GM12878 (cell line): ENCODE data around the gene CSRP3. TPM values are rescaled to one million over a fixed set of nuclear protein-coding genes. Genes with fewer than 3 reads are reported as not detected.

ENCODE experiments used
- ATAC-seq: fragments of 200-7000 bp; cut with Tn5 transposase; 3 replicates; pipeline ENCODE4 v1.9.1; 2020; ENCODE audit warnings: mild to moderate bottlenecking, moderate library complexity
- BruUV-seq: library from RNA; stranded (reverse); fragments of 400-500 nt; replicated peaks from 2 replicates; lab custom pipeline; 2021; lab: Mats Ljungman, UMichigan
- CTCF ChIA-PET: fragments of 300-600 bp; sonication (Branson Sonifier 250); formaldehyde crosslinking; extraction: SDS; loops from one replicate; lab custom pipeline; 2021; ENCODE audit warnings: inconsistent platforms; lab: Yijun Ruan, JAX
- POLR2A ChIA-PET: fragments of 350-600 bp; formaldehyde crosslinking; extraction: SDS; loops from one replicate; lab custom pipeline; 2021; ENCODE audit warnings: inconsistent platforms; lab: Charles Lee
- RAD21 ChIA-PET: fragments of 300-600 bp; sonication (Branson Sonifier 250); formaldehyde crosslinking; loops from one replicate; lab custom pipeline; 2023; ENCODE audit warnings: antibody characterized with exemption; ENCODE audit not compliant: unreplicated experiment; lab: Charles Lee
- SMC1A ChIA-PET: fragments of 300-600 bp; sonication (Branson Sonifier 250); formaldehyde crosslinking; loops from one replicate; lab custom pipeline; 2023; ENCODE audit not compliant: unreplicated experiment, uncharacterized antibody; lab: Charles Lee
- DNase-seq: peaks from one replicate; pipeline ENCODE4 v3.0.0-alpha.2; 2011; ENCODE audit warnings: low read depth, low spot score
- FAIRE-seq: peaks from 3 replicates; lab custom pipeline; 2011; peaks lifted over from hg19 to GRCh38; lab: Jason Lieb, UNC
- H2AFZ ChIP-seq: 2 replicates; pipeline ENCODE4 v1.6.0; 2011; ENCODE audit warnings: low read depth, low read length, control low read depth; ENCODE audit not compliant: control insufficient read depth
- H3K27ac ChIP-seq: 2 replicates; pipeline ENCODE4 v1.5.1; 2011; ENCODE audit warnings: control low read depth; ENCODE audit not compliant: control insufficient read depth, insufficient read depth
- H3K27me3 ChIP-seq, 2 experiments: replicated peaks in 1 of 2; 2 replicates each; pipeline versions ENCODE4 v1.6.0 to v1.6.1; 2011; ENCODE audit warnings: low read length in 1 of 2; ENCODE audit not compliant: control insufficient read depth in 2 of 2, insufficient read depth in 2 of 2
- H3K36me3 ChIP-seq, 2 experiments: 2 replicates each; pipeline ENCODE4 v1.5.1; 2011; ENCODE audit warnings: low read length in 1 of 2; ENCODE audit not compliant: control insufficient read depth in 2 of 2, insufficient read depth in 2 of 2
- H3K4me1 ChIP-seq: 2 replicates; pipeline ENCODE4 v1.6.1; 2011; ENCODE audit warnings: mild to moderate bottlenecking, low read length, moderate library complexity, mixed read lengths; ENCODE audit not compliant: control insufficient read depth, insufficient read depth
- H3K4me2 ChIP-seq: 2 replicates; pipeline ENCODE4 v1.6.0; 2011; ENCODE audit warnings: control low read depth; ENCODE audit not compliant: control insufficient read depth, insufficient read depth
- H3K4me3 ChIP-seq: fragments of 200-600 bp; sonication (generic); 2 replicates; pipeline ENCODE4 v1.5.1; 2016
- H3K79me2 ChIP-seq: 2 replicates; pipeline ENCODE4 v1.6.0; 2011; ENCODE audit warnings: low read length; ENCODE audit not compliant: control insufficient read depth, insufficient read depth
- H3K9ac ChIP-seq: 2 replicates; pipeline ENCODE4 v1.8.0; 2011; ENCODE audit warnings: low read length, control low read depth, mixed read lengths; ENCODE audit not compliant: control insufficient read depth, insufficient read depth
- H3K9me3 ChIP-seq: replicated peaks from 3 replicates; pipeline ENCODE4 v1.5.1; 2011; ENCODE audit warnings: mild to moderate bottlenecking, low read length; ENCODE audit not compliant: control insufficient read depth, insufficient read depth
- H4K20me1 ChIP-seq: 2 replicates; pipeline ENCODE4 v1.6.0; 2011; ENCODE audit not compliant: control insufficient read depth, insufficient read depth
- BCLAF1 ChIP-seq: fragments of 450-650 bp; IDR thresholded peaks from 2 replicates; pipeline ENCODE4 v1.6.1; 2017; ENCODE audit warnings: antibody characterized with exemption, mild to moderate bottlenecking, moderate library complexity
- CBFB ChIP-seq: IDR thresholded peaks from 2 replicates; pipeline ENCODE4 v1.6.1; 2016; ENCODE audit warnings: antibody characterized with exemption, low read depth
- CBX3 ChIP-seq: fragments of 200-600 bp; sonication (generic); IDR thresholded peaks from 2 replicates; pipeline ENCODE4 v1.6.1; 2016; ENCODE audit warnings: low read depth, borderline replicate concordance
- HDAC2 ChIP-seq: fragments of 200-600 bp; sonication (generic); IDR thresholded peaks from 2 replicates; pipeline ENCODE4 v1.6.1; 2017
- IRF4 ChIP-seq: IDR thresholded peaks from 2 replicates; pipeline ENCODE4 v1.6.1; 2011; ENCODE audit warnings: low read depth, low read length
- KAT2A ChIP-seq: conservative IDR thresholded peaks from 2 replicates; pipeline ENCODE4 v1.6.1; 2011; ENCODE audit warnings: low read depth, low read length; ENCODE audit not compliant: control insufficient read depth
- MYC ChIP-seq: IDR thresholded peaks from 2 replicates; pipeline ENCODE4 v1.6.1; 2011; ENCODE audit warnings: mild to moderate bottlenecking, low read length, moderate library complexity, inconsistent platforms; ENCODE audit not compliant: insufficient read depth, insufficient replicate concordance, insufficient read length, severe bottlenecking
- RBBP5 ChIP-seq: fragments of 200-600 bp; sonication (generic); conservative IDR thresholded peaks from 2 replicates; pipeline ENCODE4 v1.6.1; 2016
- TAF1 ChIP-seq: IDR thresholded peaks from 2 replicates; pipeline ENCODE4 v1.6.1; 2011; ENCODE audit warnings: mild to moderate bottlenecking, low read depth, low read length, borderline replicate concordance
- YBX1 ChIP-seq: fragments of 450-650 bp; IDR thresholded peaks from 2 replicates; pipeline ENCODE4 v1.6.1; 2016; ENCODE audit warnings: antibody characterized with exemption
- WGBS: methylation state at CpG from one replicate; pipeline ENCODE4 v1.1.6; 2016; ENCODE audit warnings: low lambda C conversion rate; ENCODE audit not compliant: insufficient replicate concordance, insufficient coverage; ENCODE audit errors: missing lambda C conversion rate; 5-methylcytosine and 5-hydroxymethylcytosine counted together
- in situ Hi-C: fragments of 300-500 bp; cut with MboI; formaldehyde crosslinking; loops from 9 replicates; pipeline ENCODE4 v1.14.3; 2018; ENCODE audit warnings: mixed read lengths
- intact Hi-C: fragments of 100-400 bp; cut with micrococcal nuclease; formaldehyde crosslinking; loops from one replicate; pipeline ENCODE4 v1.14.2; 2022; ENCODE audit not compliant: unreplicated experiment
- polyA plus RNA-seq, 11 experiments: library from polyadenylated mRNA; depleted of rRNA in 4 of 11; unstranded in 6 of 11; stranded (reverse) in 5 of 11; fragments of >200 nt; fragmentation: Nextera tagmentation in 4 of 11; fragmentation: Illumina TruSeq in 1 of 11; extraction: Ambion mirVana in 4 of 11; extraction: Trizol in 1 of 11; gene quantifications; 1 replicate in 1 of 11; 2 replicates in 10 of 11; pipeline versions ENCODE4 v1.2.1 to v1.2.3, GENCODE V29; 2011 to 2016; ENCODE audit warnings: inconsistent platforms in 2 of 11, missing spikeins in 2 of 11, low read depth in 1 of 11
- total RNA-seq, 4 experiments: library from RNA; depleted of rRNA in 3 of 4; stranded (reverse); fragments of >200 nt in 3 of 4; fragmentation: Illumina TruSeq in 1 of 4; extraction: Trizol in 1 of 4; gene quantifications; 2 replicates each; pipeline versions ENCODE4 v1.2.1 to v1.2.3, GENCODE V29; 2013 to 2021
- TF ChIP-seq, protein P1 (sequence below): IDR thresholded peaks from 2 replicates; pipeline ENCODE4 v1.6.1; 2012; ENCODE audit warnings: low read depth, low read length, improper control_type of control experiment
- TF ChIP-seq, protein P2 (sequence below): fragments of 450-650 bp; formaldehyde crosslinking; IDR thresholded peaks from 2 replicates; pipeline ENCODE4 v1.5.0; 2022; ENCODE audit warnings: mild to moderate bottlenecking, missing genetic modification characterization
- TF ChIP-seq, protein P3 (sequence below): IDR thresholded peaks from 2 replicates; pipeline ENCODE4 v1.6.1; 2012; ENCODE audit warnings: low read depth, low read length, improper control_type of control experiment

The CSRP3 gene
- total and polyA plus RNA-seq, 10 of the 15 experiments (the other 5 are each of a cell fraction or from before 2014, with no cell fraction given): not detected

DNA sequence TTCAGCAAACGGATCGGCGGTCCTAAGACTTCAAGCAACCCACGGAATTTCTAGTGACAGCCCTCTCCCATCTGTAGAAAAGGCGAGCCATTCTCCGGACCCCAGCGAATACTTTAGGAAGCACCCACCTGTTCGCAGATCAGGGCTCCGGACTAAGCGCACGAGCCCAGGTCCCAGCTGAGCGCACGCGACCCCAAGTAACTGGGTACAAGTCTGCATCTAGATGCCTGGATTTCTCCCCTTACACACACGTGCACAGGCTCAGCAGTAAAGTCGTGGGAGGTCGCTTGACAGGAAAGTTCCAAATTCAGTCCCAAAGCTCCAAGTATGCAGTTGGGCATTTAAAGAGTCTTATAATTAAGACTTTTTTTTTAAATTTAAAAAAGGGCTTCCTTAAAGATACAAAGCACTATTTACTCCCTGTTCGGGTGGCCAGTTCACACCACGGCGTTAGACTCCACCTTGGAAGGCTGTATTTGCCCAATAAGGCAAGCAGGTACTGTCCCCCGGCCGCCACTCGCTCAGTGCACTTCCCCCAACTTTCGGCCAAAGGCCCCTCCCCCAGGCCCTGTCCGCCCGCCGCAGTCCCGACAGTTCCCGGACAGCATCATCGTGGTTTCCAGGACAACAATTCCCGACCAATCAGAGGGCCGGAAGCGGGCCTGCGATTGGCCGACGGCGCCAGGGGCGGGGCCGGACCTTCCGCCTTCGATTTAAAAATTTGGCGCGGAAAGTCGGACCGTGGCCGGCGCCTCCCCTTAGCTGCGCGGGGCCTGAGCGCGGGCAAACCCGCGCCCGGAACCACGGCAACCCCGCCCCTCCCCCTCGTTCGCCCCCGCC, 38.9 kb upstream of the CSRP3 start, which contains the start of gene E2F8 (continued):
- TF ChIP-seq, protein P1, sequence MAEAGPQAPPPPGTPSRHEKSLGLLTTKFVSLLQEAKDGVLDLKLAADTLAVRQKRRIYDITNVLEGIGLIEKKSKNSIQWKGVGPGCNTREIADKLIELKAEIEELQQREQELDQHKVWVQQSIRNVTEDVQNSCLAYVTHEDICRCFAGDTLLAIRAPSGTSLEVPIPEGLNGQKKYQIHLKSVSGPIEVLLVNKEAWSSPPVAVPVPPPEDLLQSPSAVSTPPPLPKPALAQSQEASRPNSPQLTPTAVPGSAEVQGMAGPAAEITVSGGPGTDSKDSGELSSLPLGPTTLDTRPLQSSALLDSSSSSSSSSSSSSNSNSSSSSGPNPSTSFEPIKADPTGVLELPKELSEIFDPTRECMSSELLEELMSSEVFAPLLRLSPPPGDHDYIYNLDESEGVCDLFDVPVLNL: peak; percentile 85
- TF ChIP-seq YBX1: no peak
- TF ChIP-seq HDAC2: no peak
- no peak for TF ChIP-seq CBX3
- TF ChIP-seq, all 136 proteins: peak for 46

DNA sequence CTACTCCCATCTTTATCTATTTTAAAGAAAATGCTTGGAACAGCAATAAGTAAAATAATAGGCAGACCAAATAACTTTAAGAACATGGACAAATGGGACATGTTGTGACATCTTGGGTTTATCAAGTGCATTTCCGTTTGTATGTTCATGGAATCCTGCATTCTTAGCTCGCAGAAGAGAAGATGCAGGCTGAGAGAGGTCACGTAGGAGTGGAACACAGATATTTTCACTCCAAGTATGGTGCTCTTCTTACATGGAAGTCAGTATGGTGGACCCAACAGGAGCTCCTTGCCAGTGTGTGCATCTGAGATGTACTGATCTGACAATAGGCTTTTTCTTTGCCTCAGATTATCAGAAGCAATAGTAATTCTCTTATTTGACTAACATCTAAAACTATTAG, 37.3 kb upstream of the CSRP3 start:
- peak overlapping the region; percentile 30; the same call in 1 of the 2 replicates for H3K27ac ChIP-seq
- H3K36me3 ChIP-seq: peaks cover 4 to 11% of the 10 kb centered on the region in 2 experiments
- FAIRE-seq (no peak), ATAC-seq (no peak), DNase-seq (no peak)
- WGBS: 30% methylated on average over 3 of the region's 3 CpGs
- H3K27me3 ChIP-seq: no peaks in the 10 kb centered on the region
- peaks cover 22% of the 10 kb centered on the region for H3K4me1 ChIP-seq
- in situ Hi-C loops: no loop called here
- ChIA-PET SMC1A (interaction anchor here (0.6 to 2.0 kb wide), 10 partner anchors 9 to 169 kb away, joined by 3 to 7 read pairs (median 3); partner anchors contain the start of gene ZDHHC13), POLR2A (no interaction called here), RAD21 (interaction anchor here (1.0 to 1.4 kb wide), 4 partner anchors 9 to 126 kb away, joined by 3 to 4 read pairs (median 3); no protein-coding TSS in a partner anchor), CTCF (interaction anchor here (0.9 to 2.2 kb wide), 7 partner anchors 14 to 169 kb away, joined by 3 to 6 read pairs (median 3); partner anchors contain the start of gene ZDHHC13)
- peak overlapping the region; percentile 44; the same call in 1 of the 2 replicates for H3K9ac ChIP-seq
- H4K20me1 ChIP-seq: no peaks in the 10 kb centered on the region
- no peaks in the 10 kb centered on the region for H3K9me3 ChIP-seq
- H3K4me3 ChIP-seq: peak overlapping the region; percentile 53
- BruUV-seq: TSS peak; percentile 39
- peak overlapping the region; percentile 72 for H3K4me2 ChIP-seq
- H2AFZ ChIP-seq: peak overlapping the region; percentile 25
- peaks cover 29% of the 10 kb centered on the region for H3K79me2 ChIP-seq
- intact Hi-C loops: no loop called here
- TF ChIP-seq RBBP5 (no peak), CBFB (no peak), IRF4 (no peak), MYC (no peak), KAT2A (no peak), TAF1 (no peak), BCLAF1 (no peak)
- TF ChIP-seq, protein P2, sequence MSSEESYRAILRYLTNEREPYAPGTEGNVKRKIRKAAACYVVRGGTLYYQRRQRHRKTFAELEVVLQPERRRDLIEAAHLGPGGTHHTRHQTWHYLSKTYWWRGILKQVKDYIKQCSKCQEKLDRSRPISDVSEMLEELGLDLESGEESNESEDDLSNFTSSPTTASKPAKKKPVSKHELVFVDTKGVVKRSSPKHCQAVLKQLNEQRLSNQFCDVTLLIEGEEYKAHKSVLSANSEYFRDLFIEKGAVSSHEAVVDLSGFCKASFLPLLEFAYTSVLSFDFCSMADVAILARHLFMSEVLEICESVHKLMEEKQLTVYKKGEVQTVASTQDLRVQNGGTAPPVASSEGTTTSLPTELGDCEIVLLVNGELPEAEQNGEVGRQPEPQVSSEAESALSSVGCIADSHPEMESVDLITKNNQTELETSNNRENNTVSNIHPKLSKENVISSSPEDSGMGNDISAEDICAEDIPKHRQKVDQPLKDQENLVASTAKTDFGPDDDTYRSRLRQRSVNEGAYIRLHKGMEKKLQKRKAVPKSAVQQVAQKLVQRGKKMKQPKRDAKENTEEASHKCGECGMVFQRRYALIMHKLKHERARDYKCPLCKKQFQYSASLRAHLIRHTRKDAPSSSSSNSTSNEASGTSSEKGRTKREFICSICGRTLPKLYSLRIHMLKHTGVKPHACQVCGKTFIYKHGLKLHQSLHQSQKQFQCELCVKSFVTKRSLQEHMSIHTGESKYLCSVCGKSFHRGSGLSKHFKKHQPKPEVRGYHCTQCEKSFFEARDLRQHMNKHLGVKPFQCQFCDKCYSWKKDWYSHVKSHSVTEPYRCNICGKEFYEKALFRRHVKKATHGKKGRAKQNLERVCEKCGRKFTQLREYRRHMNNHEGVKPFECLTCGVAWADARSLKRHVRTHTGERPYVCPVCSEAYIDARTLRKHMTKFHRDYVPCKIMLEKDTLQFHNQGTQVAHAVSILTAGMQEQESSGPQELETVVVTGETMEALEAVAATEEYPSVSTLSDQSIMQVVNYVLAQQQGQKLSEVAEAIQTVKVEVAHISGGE (CRISPR knock-in tag): no peak
- TF ChIP-seq, protein P3, sequence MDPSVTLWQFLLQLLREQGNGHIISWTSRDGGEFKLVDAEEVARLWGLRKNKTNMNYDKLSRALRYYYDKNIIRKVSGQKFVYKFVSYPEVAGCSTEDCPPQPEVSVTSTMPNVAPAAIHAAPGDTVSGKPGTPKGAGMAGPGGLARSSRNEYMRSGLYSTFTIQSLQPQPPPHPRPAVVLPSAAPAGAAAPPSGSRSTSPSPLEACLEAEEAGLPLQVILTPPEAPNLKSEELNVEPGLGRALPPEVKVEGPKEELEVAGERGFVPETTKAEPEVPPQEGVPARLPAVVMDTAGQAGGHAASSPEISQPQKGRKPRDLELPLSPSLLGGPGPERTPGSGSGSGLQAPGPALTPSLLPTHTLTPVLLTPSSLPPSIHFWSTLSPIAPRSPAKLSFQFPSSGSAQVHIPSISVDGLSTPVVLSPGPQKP: no peak
